HepG2 (cell line): Measurements from ENCODE around the gene SPCS1. TPM values are rescaled to one million over a fixed set of nuclear protein-coding genes. Genes with fewer than 3 reads are reported as not detected.
A peak's percentile ranks its signal among the peaks of the same experiment; 100 is the strongest.

ENCODE experiments used
- ATAC-seq: fragments of 200-7000 bp; cut with Tn5 transposase; 3 replicates; pipeline ENCODE4 v1.9.1; 2020; ENCODE audit warnings: mild to moderate bottlenecking, moderate library complexity
- BruUV-seq: library from RNA; stranded (reverse); fragments of 400-500 nt; replicated peaks from 2 replicates; lab custom pipeline; 2021; lab: Mats Ljungman, UMichigan
- CTCF ChIA-PET: fragments of 300-600 bp; formaldehyde crosslinking; extraction: SDS; loops from one replicate; lab custom pipeline; 2021; ENCODE audit warnings: low total read pairs, inconsistent platforms, low intra/inter-chr PET ratio; lab: Yijun Ruan, JAX
- POLR2A ChIA-PET: fragments of 350-600 bp; sonication (Branson Sonifier 250); formaldehyde crosslinking; loops from one replicate; lab custom pipeline; 2020; ENCODE audit warnings: antibody characterized with exemption, inconsistent platforms; lab: Yijun Ruan, JAX
- DNase-seq: peaks from one replicate; pipeline ENCODE4 v3.0.0-alpha.2; 2015; ENCODE audit warnings: low spot score
- FAIRE-seq: peaks from 3 replicates; lab custom pipeline; 2011; peaks lifted over from hg19 to GRCh38; lab: Jason Lieb, UNC
- H2AFZ ChIP-seq: one replicate; pipeline ENCODE4 v1.6.1; 2011; ENCODE audit warnings: low read length, inconsistent platforms
- H3K27ac ChIP-seq: fragments of 300-600 bp; 3 replicates; pipeline ENCODE4 v1.8.0; 2011; ENCODE audit warnings: mixed run types, mild to moderate bottlenecking, mixed read lengths, low read length, inconsistent platforms; ENCODE audit not compliant: insufficient read depth; ENCODE audit errors: extremely low read length
- H3K27me3 ChIP-seq, 2 experiments: fragments of 200-600 bp in 1 of 2; 2 replicates in 1 of 2; 3 replicates in 1 of 2; pipeline versions ENCODE4 v1.6.0 to v1.8.0; 2011; ENCODE audit warnings: low read length in 2 of 2, mild to moderate bottlenecking in 2 of 2, moderate library complexity in 2 of 2, inconsistent platforms in 1 of 2; ENCODE audit not compliant: insufficient read depth in 2 of 2, control insufficient read depth in 1 of 2
- H3K36me3 ChIP-seq, 2 experiments: fragments of 200-600 bp in 1 of 2; replicated peaks in 1 of 2; 2 replicates in 1 of 2; 3 replicates in 1 of 2; pipeline versions ENCODE4 v1.5.1 to v1.8.0; 2011; ENCODE audit warnings: low read length in 2 of 2, inconsistent platforms in 1 of 2; ENCODE audit not compliant: insufficient read depth in 2 of 2, control insufficient read depth in 1 of 2
- H3K4me1 ChIP-seq: 2 replicates; pipeline ENCODE4 v1.5.1; 2012; ENCODE audit warnings: low read length, inconsistent platforms; ENCODE audit not compliant: insufficient read depth
- H3K4me2 ChIP-seq: 2 replicates; pipeline ENCODE4 v1.6.0; 2011; ENCODE audit warnings: low read depth, low read length, inconsistent platforms
- H3K4me3 ChIP-seq, 3 experiments: fragments of 200-600 bp in 1 of 3; sonication (generic), shearing (Covaris generic) in 1 of 3; replicated peaks in 1 of 3; 2 replicates each; pipeline ENCODE4 v1.5.1; 2011 to 2016; ENCODE audit warnings: low read length in 3 of 3, inconsistent platforms in 2 of 3, low read depth in 2 of 3, mild to moderate bottlenecking in 2 of 3, control low read depth in 1 of 3, mixed read lengths in 1 of 3; ENCODE audit not compliant: insufficient read depth in 1 of 3
- H3K79me2 ChIP-seq: one replicate; pipeline ENCODE4 v1.6.1; 2011; ENCODE audit warnings: low read length, inconsistent platforms; ENCODE audit not compliant: insufficient read depth
- H3K9ac ChIP-seq: 2 replicates; pipeline ENCODE4 v1.6.0; 2011; ENCODE audit warnings: mild to moderate bottlenecking, low read depth, low read length, inconsistent platforms; ENCODE audit not compliant: insufficient read depth
- H3K9me3 ChIP-seq: 2 replicates; pipeline ENCODE4 v1.5.1; 2012; ENCODE audit warnings: mild to moderate bottlenecking, low read length
- H4K20me1 ChIP-seq: 2 replicates; pipeline ENCODE4 v1.6.0; 2011; ENCODE audit warnings: inconsistent platforms, mild to moderate bottlenecking, low read length, moderate library complexity; ENCODE audit not compliant: insufficient read depth
- CSRNP2 ChIP-seq: sonication (generic); formaldehyde crosslinking; conservative IDR thresholded peaks from 2 replicates; pipeline ENCODE4 v1.8.0; 2022; ENCODE audit warnings: low read depth, missing genetic modification reagents
- POLR2A ChIP-seq, 2 experiments: IDR thresholded peaks; 2 replicates each; pipeline ENCODE4 v1.6.1; 2011; ENCODE audit warnings: low read depth in 2 of 2, low read length in 2 of 2, mild to moderate bottlenecking in 1 of 2, moderate library complexity in 1 of 2; ENCODE audit not compliant: insufficient read depth in 1 of 2
- POLR2AphosphoS5 ChIP-seq: IDR thresholded peaks from 2 replicates; pipeline ENCODE4 v1.6.1; 2012; ENCODE audit warnings: low read depth, low read length
- POLR2G ChIP-seq: fragments of 200-400 bp; formaldehyde crosslinking; IDR thresholded peaks from 2 replicates; pipeline ENCODE4 v1.6.1; 2018; ENCODE audit warnings: mild to moderate bottlenecking, low read depth, low read length, moderate library complexity
- RBFOX2 ChIP-seq: fragments of 200-400 bp; formaldehyde crosslinking; IDR thresholded peaks from 2 replicates; pipeline ENCODE4 v1.6.1; 2017; ENCODE audit warnings: low read depth, mild to moderate bottlenecking, low read length
- RBM22 ChIP-seq: fragments of 200-400 bp; formaldehyde crosslinking; optimal IDR thresholded peaks from 2 replicates; pipeline ENCODE3; 2017; ENCODE audit warnings: mild to moderate bottlenecking, low read length, moderate library complexity
- RERE ChIP-seq: IDR thresholded peaks from 2 replicates; pipeline ENCODE4 v1.6.1; 2016; ENCODE audit warnings: low read depth, missing genetic modification reagents, missing compliant biosample characterization
- TERF1 ChIP-seq: sonication (generic); formaldehyde crosslinking; IDR thresholded peaks from 2 replicates; pipeline ENCODE4 v1.8.0; 2022; ENCODE audit warnings: mild to moderate bottlenecking, missing genetic modification reagents, moderate library complexity
- ZNF687 ChIP-seq: sonication (generic); formaldehyde crosslinking; IDR thresholded peaks from 2 replicates; pipeline ENCODE4 v1.5.1; 2020; ENCODE audit warnings: mild to moderate bottlenecking, missing genetic modification reagents, moderate library complexity
- WGBS: methylation state at CpG from one replicate; pipeline ENCODE4 v1.1.6; 2017; ENCODE audit warnings: low lambda C conversion rate; 5-methylcytosine and 5-hydroxymethylcytosine counted together
- in situ Hi-C: cut with HindIII; loops from 2 replicates; pipeline ENCODE4 v1.10.0; 2017; ENCODE audit warnings: low pct_unique_long_range_greater_than_20kb; ENCODE audit not compliant: extremely low pct_ligation_motif_present
- intact Hi-C: fragments of 100-400 bp; cut with micrococcal nuclease; formaldehyde crosslinking; loops from one replicate; pipeline ENCODE4 v1.10.0; 2022; ENCODE audit not compliant: unreplicated experiment
- polyA plus RNA-seq, 8 experiments: library from polyadenylated mRNA; depleted of rRNA in 3 of 8; stranded (reverse) in 7 of 8; unstranded in 1 of 8; fragments of >200 nt; fragmentation: Illumina TruSeq in 4 of 8; extraction: Trizol in 4 of 8; gene quantifications; 2 replicates each; pipeline versions ENCODE4 v1.2.1 to v1.2.3, GENCODE V29; 2011 to 2016; ENCODE audit warnings: low read depth in 4 of 8, missing spikeins in 1 of 8, mixed read lengths in 1 of 8; ENCODE audit not compliant: insufficient read depth in 1 of 8
- total RNA-seq, 5 experiments: library from RNA; depleted of rRNA; stranded (reverse); fragments of >200 nt; fragmentation: Illumina TruSeq; extraction: Trizol; gene quantifications; 2 replicates each; pipeline ENCODE4 v1.2.3, GENCODE V29; 2016; ENCODE audit warnings: low read depth in 1 of 5

SPCS1 gene
- total and polyA plus RNA-seq, 2 of the 13 experiments (the other 11 are each of a cell fraction or from before 2014, with no cell fraction given) = 84.6 to 120 TPM

GRCh38 chr3:52694528-52695189, 11.2 kb upstream of the SPCS1 start:
- no peaks in the 10 kb centered on the region for H3K9me3 ChIP-seq
- no peak overlapping the region for H3K27ac ChIP-seq
- TSS peak; percentile 52 for BruUV-seq
- intact Hi-C loops (no loop called here), in situ Hi-C loops (no loop called here)
- no peak overlapping the region for H3K4me3 ChIP-seq
- peaks cover 24 to 81% of the 10 kb centered on the region in 2 experiments for H3K36me3 ChIP-seq
- peak; percentile 75 for TF ChIP-seq RBM22
- no peak for TF ChIP-seq ZNF687 (CRISPR knock-in tag)
- peak; percentile 58 for TF ChIP-seq RBFOX2
- peak; percentile 37; the same call in 1 of the 2 replicates for TF ChIP-seq POLR2G
- TF ChIP-seq CSRNP2 = no peak
- TF ChIP-seq POLR2AphosphoS5 = peak; percentile 51; the same call in 1 of the 2 replicates
- TF ChIP-seq POLR2A (IDR thresholded peaks at IDR 0.05; ENCODE audit: insufficient read depth in 1 of 2, low read depth in 2 of 2, low read length in 2 of 2) = peak; percentile 36 to 40; a peak in 1 of 4 replicates
- TF ChIP-seq RERE (CRISPR knock-in tag) = no peak
- no peak for TF ChIP-seq TERF1 (CRISPR knock-in tag)
- no peak overlapping the region for H3K4me2 ChIP-seq
- FAIRE-seq = peak; percentile 34
- H3K9ac ChIP-seq = no peak overlapping the region
- DNase-seq = no peak
- no peak overlapping the region for H2AFZ ChIP-seq
- H4K20me1 ChIP-seq = peaks cover 6% of the 10 kb centered on the region; the same call in 1 of the 2 replicates
- CTCF ChIA-PET = no interaction called here
- POLR2A ChIA-PET = interaction anchor here (2.0 to 12.6 kb wide), 3 partner anchors 8 to 98 kb away, joined by 4 to 118 read pairs (median 18); partner anchors contain the start of genes GLT8D1, GNL3, PBRM1 and SPCS1
- 87% methylated on average over 7 of the region's 7 CpGs for WGBS
- peaks cover 27% of the 10 kb centered on the region for H3K4me1 ChIP-seq
- no peaks in the 10 kb centered on the region for H3K27me3 ChIP-seq
- no peak for ATAC-seq
- H3K79me2 ChIP-seq = peaks cover 11% of the 10 kb centered on the region
